Measurements from ENCODE around the gene NEK11.

NEK11 gene

GRCh38 chr3:131231710-131232389 is 205.2 kb downstream of the NEK11 start:
- no peak for DNase-seq

- no peak for DNase-seq
Measured at GRCh38 chr3:131232711-131233267, 206.1 kb downstream of the NEK11 start.

- DNase-seq = no peak
Measured at GRCh38 chr3:131233900-131234668, 207.4 kb downstream of the NEK11 start.

GRCh38 chr3:131236421-131236820 is 209.7 kb downstream of the NEK11 start:
- DNase-seq = no peak

GRCh38 chr3:131238496-131238895 is 211.8 kb downstream of the NEK11 start:
- no peak for DNase-seq

GRCh38 chr3:131239267-131239666 is 212.6 kb downstream of the NEK11 start:
- DNase-seq = no peak

- no peak for DNase-seq
Measured at GRCh38 chr3:131242201-131242600, 215.5 kb downstream of the NEK11 start.

GRCh38 chr3:131250466-131250865 is 223.8 kb downstream of the NEK11 start:
- no peak for DNase-seq

- no peak for DNase-seq
Measured at GRCh38 chr3:131260525-131260924, 233.8 kb downstream of the NEK11 start.

GRCh38 chr3:131261104-131261503 is 234.4 kb downstream of the NEK11 start:
- no peak for DNase-seq

- no peak for DNase-seq
Measured at GRCh38 chr3:131275556-131275955, 248.9 kb downstream of the NEK11 start.

- no peak for DNase-seq
Measured at GRCh38 chr3:131277836-131278497, 251.3 kb downstream of the NEK11 start.

GRCh38 chr3:131279577-131279976 is 252.9 kb downstream of the NEK11 start:
- no peak for DNase-seq

GRCh38 chr3:131282379-131282778 is 255.7 kb downstream of the NEK11 start:
- no peak for DNase-seq

GRCh38 chr3:131282967-131283366 is 256.3 kb downstream of the NEK11 start:
- no peak for DNase-seq

- no peak for DNase-seq
Measured at GRCh38 chr3:131283862-131284261, 257.2 kb downstream of the NEK11 start.

- no peak for DNase-seq
Measured at GRCh38 chr3:131284302-131284701, 257.6 kb downstream of the NEK11 start.

- no peak for DNase-seq
Measured at GRCh38 chr3:131285456-131285855, 258.8 kb downstream of the NEK11 start.

- no peak for DNase-seq
Measured at GRCh38 chr3:131299836-131300235, 273.2 kb downstream of the NEK11 start.

- no peak for DNase-seq
Measured at GRCh38 chr3:131303848-131304247, 277.2 kb downstream of the NEK11 start.

- DNase-seq = no peak
Measured at GRCh38 chr3:131304890-131305289, 278.2 kb downstream of the NEK11 start.

GRCh38 chr3:131306242-131306641 is 279.6 kb downstream of the NEK11 start:
- DNase-seq = no peak

- DNase-seq = no peak
Measured at GRCh38 chr3:131314318-131314717, 287.6 kb downstream of the NEK11 start.

- DNase-seq = no peak
Measured at GRCh38 chr3:131315162-131315561, 288.5 kb downstream of the NEK11 start.

Data from SHP77 treated with DMSO at 0.1 percent for 48 hours (cell line).